H1 (cell line): ENCODE data around the gene KLHL30. TPM values are rescaled to one million over a fixed set of nuclear protein-coding genes. Genes with fewer than 3 reads are reported as not detected.

Experiments used
- TAF7 ChIP-seq: optimal IDR thresholded peaks from 2 replicates; pipeline ENCODE3; 2011; ENCODE audit warnings: low read depth, mild to moderate bottlenecking, inconsistent platforms, low read length, moderate library complexity, borderline replicate concordance
- polyA plus RNA-seq, 7 experiments: library from polyadenylated mRNA; depleted of rRNA in 3 of 7; stranded (reverse) in 5 of 7; unstranded in 2 of 7; fragments of >200 nt in 5 of 7; fragments of 200-250 nt in 2 of 7; gene quantifications; 1 replicate in 5 of 7; 2 replicates in 1 of 7; 4 replicates in 1 of 7; pipeline versions ENCODE4 v1.2.1 to v1.2.3, GENCODE V29; 2011 to 2013; ENCODE audit warnings: missing spikeins in 2 of 7, mixed read lengths in 2 of 7
- total RNA-seq: library from RNA; stranded (reverse); fragmentation: NEBNext Ultra II Directional; extraction: Animal tissue kit (Norgen Biotek cat#: 25700); gene quantifications from 2 replicates; pipeline ENCODE4 v1.2.1, GENCODE V29; 2021
- TF ChIP-seq, protein P1 (sequence below): IDR thresholded peaks from 2 replicates; pipeline ENCODE4 v1.6.1; 2012; ENCODE audit warnings: inconsistent platforms

The KLHL30 gene
- total and polyA plus RNA-seq, 2 of the 8 experiments (the other 6 are each of a cell fraction or from before 2014, with no cell fraction given), result not detected

- TF ChIP-seq TAF7, result no peak
- TF ChIP-seq, protein P1, sequence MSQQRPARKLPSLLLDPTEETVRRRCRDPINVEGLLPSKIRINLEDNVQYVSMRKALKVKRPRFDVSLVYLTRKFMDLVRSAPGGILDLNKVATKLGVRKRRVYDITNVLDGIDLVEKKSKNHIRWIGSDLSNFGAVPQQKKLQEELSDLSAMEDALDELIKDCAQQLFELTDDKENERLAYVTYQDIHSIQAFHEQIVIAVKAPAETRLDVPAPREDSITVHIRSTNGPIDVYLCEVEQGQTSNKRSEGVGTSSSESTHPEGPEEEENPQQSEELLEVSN, result peak; percentile 12; the same call in 1 of the 2 replicates
These were observed 950 bp downstream of the KLHL30 start (continued) for GRCh38 chr2:238139196-238140039.
